H9 (cell line): ENCODE results near the gene SFRP5. TPM values are rescaled to one million over a fixed set of nuclear protein-coding genes. Genes with fewer than 3 reads are reported as not detected.

Experiments
- DNase-seq: peaks from one replicate; pipeline ENCODE4 v3.0.0-alpha.2; 2017
- H2AFZ ChIP-seq: one replicate; pipeline ENCODE4 v1.6.1; 2013; ENCODE audit warnings: mild to moderate bottlenecking, low read length, control low read depth, moderate library complexity
- H2AK5ac ChIP-seq: 2 replicates; pipeline ENCODE4 v1.6.1; 2013; ENCODE audit warnings: low read length, control low read depth, mixed read lengths; ENCODE audit not compliant: insufficient read length
- H2BK120ac ChIP-seq: one replicate; pipeline ENCODE4 v1.6.1; 2013; ENCODE audit warnings: low read depth, mild to moderate bottlenecking, low read length, control low read depth, inconsistent platforms; ENCODE audit not compliant: poor library complexity, severe bottlenecking
- H2BK12ac ChIP-seq: 2 replicates; pipeline ENCODE4 v1.6.1; 2013; ENCODE audit warnings: low read length, control low read depth, mixed read lengths, low read depth; ENCODE audit not compliant: insufficient read length
- H2BK15ac ChIP-seq: 2 replicates; pipeline ENCODE4 v1.6.1; 2013; ENCODE audit warnings: low read depth, low read length, control low read depth
- H2BK20ac ChIP-seq: one replicate; pipeline ENCODE4 v1.6.1; 2013; ENCODE audit warnings: low read depth, mild to moderate bottlenecking, low read length, control low read depth, inconsistent platforms; ENCODE audit not compliant: poor library complexity, severe bottlenecking
- H2BK5ac ChIP-seq: 2 replicates; pipeline ENCODE4 v1.6.1; 2013; ENCODE audit warnings: low read length, control low read depth, mixed read lengths; ENCODE audit not compliant: insufficient read length
- H3K14ac ChIP-seq: 2 replicates; pipeline ENCODE4 v1.6.1; 2013; ENCODE audit warnings: low read length, control low read depth; ENCODE audit not compliant: insufficient read depth
- H3K18ac ChIP-seq: 2 replicates; pipeline ENCODE4 v1.6.1; 2013; ENCODE audit warnings: low read depth, mild to moderate bottlenecking, mixed read lengths, low read length, control low read depth; ENCODE audit not compliant: insufficient read length
- H3K23ac ChIP-seq: 2 replicates; pipeline ENCODE4 v1.6.1; 2013; ENCODE audit warnings: low read length, control low read depth, mixed read lengths, low read depth; ENCODE audit not compliant: insufficient read length
- H3K23me2 ChIP-seq: 2 replicates; pipeline ENCODE4 v1.6.1; 2013; ENCODE audit warnings: low read depth, mild to moderate bottlenecking, mixed read lengths, low read length, control low read depth; ENCODE audit not compliant: insufficient read length, poor library complexity, severe bottlenecking
- H3K27ac ChIP-seq: 2 replicates; pipeline ENCODE4 v1.5.1; 2013; ENCODE audit warnings: low read length, control low read depth, mixed read lengths, low read depth; ENCODE audit not compliant: insufficient read length
- H3K27me3 ChIP-seq: 2 replicates; pipeline ENCODE4 v1.6.1; 2013; ENCODE audit warnings: low read length, control low read depth, inconsistent platforms; ENCODE audit not compliant: insufficient read depth
- H3K4ac ChIP-seq: 2 replicates; pipeline ENCODE4 v1.6.1; 2013; ENCODE audit warnings: low read depth, mild to moderate bottlenecking, control low read depth, inconsistent platforms, low read length, moderate library complexity
- H3K4me1 ChIP-seq: 2 replicates; pipeline ENCODE4 v1.6.1; 2013; ENCODE audit warnings: low read length, control low read depth, inconsistent platforms; ENCODE audit not compliant: insufficient read depth
- H3K4me2 ChIP-seq: 2 replicates; pipeline ENCODE4 v1.6.1; 2013; ENCODE audit warnings: low read length, control low read depth, mixed read lengths; ENCODE audit not compliant: insufficient read length, insufficient read depth
- H3K56ac ChIP-seq: 2 replicates; pipeline ENCODE4 v1.6.1; 2013; ENCODE audit warnings: low read depth, mild to moderate bottlenecking, mixed read lengths, low read length, control low read depth; ENCODE audit not compliant: insufficient read length
- H3K79me1 ChIP-seq: 2 replicates; pipeline ENCODE4 v1.6.1; 2013; ENCODE audit warnings: low read depth, mild to moderate bottlenecking, moderate library complexity, low read length, control low read depth, inconsistent platforms; ENCODE audit not compliant: insufficient read depth, poor library complexity, severe bottlenecking
- H3K79me2 ChIP-seq: 2 replicates; pipeline ENCODE4 v1.6.1; 2013; ENCODE audit warnings: low read length, control low read depth, inconsistent platforms; ENCODE audit not compliant: insufficient read depth
- H3K9ac ChIP-seq: 2 replicates; pipeline ENCODE4 v1.6.1; 2013; ENCODE audit warnings: low read length, control low read depth, mixed read lengths; ENCODE audit not compliant: insufficient read length; ENCODE audit errors: extremely low read depth
- H3K9me3 ChIP-seq: one replicate; pipeline ENCODE4 v1.6.1; 2013; ENCODE audit warnings: low read depth, low read length, inconsistent platforms; ENCODE audit not compliant: control insufficient read depth
- H3T11ph ChIP-seq: one replicate; pipeline ENCODE4 v1.6.1; 2013; ENCODE audit warnings: mild to moderate bottlenecking, low read length, control low read depth, inconsistent platforms
- H4K20me1 ChIP-seq: one replicate; pipeline ENCODE4 v1.6.1; 2013; ENCODE audit not compliant: control insufficient read depth, insufficient read length, insufficient read depth
- H4K5ac ChIP-seq: 2 replicates; pipeline ENCODE4 v1.6.1; 2013; ENCODE audit warnings: low read depth, mild to moderate bottlenecking, mixed read lengths, low read length, control low read depth; ENCODE audit not compliant: insufficient read length
- H4K8ac ChIP-seq: replicated peaks from 2 replicates; pipeline ENCODE4 v1.6.1; 2013; ENCODE audit warnings: low read length, control low read depth, mixed read lengths, low read depth; ENCODE audit not compliant: insufficient read length
- H4K91ac ChIP-seq: 2 replicates; pipeline ENCODE4 v1.6.1; 2013; ENCODE audit warnings: low read depth, mild to moderate bottlenecking, moderate library complexity, mixed read lengths, low read length, control low read depth; ENCODE audit not compliant: insufficient read length
- H3K27ac Mint-ChIP-seq, 3 experiments: 2 replicates in 2 of 3; 3 replicates in 1 of 3; pipeline ENCODE4 v1.8.0; 2020 to 2021; ENCODE audit warnings: mixed read lengths in 3 of 3, mild to moderate bottlenecking in 1 of 3, moderate library complexity in 1 of 3
- H3K27me3 Mint-ChIP-seq: 2 replicates; pipeline ENCODE4 v1.8.0; 2021; ENCODE audit warnings: low read depth, mild to moderate bottlenecking, moderate library complexity, mixed read lengths
- H3K36me3 Mint-ChIP-seq, 3 experiments: 2 replicates in 2 of 3; 3 replicates in 1 of 3; pipeline ENCODE4 v1.8.0; 2020 to 2021; ENCODE audit warnings: low read depth in 3 of 3, mixed read lengths in 3 of 3; ENCODE audit not compliant: insufficient read depth in 1 of 3
- H3K4me1 Mint-ChIP-seq, 2 experiments: 2 replicates each; pipeline ENCODE4 v1.8.0; 2020; ENCODE audit warnings: mixed read lengths in 2 of 2
- H3K4me3 Mint-ChIP-seq, 2 experiments: 2 replicates in 1 of 2; 3 replicates in 1 of 2; pipeline ENCODE4 v1.8.0; 2020 to 2021; ENCODE audit warnings: mild to moderate bottlenecking in 2 of 2, mixed read lengths in 2 of 2, moderate library complexity in 1 of 2
- H3K9me3 Mint-ChIP-seq, 2 experiments: 2 replicates in 1 of 2; 3 replicates in 1 of 2; pipeline ENCODE4 v1.8.0; 2020; ENCODE audit warnings: mild to moderate bottlenecking in 2 of 2, mixed read lengths in 2 of 2, moderate library complexity in 1 of 2
- CTCF ChIP-seq: fragments of 200-600 bp; sonication (generic); conservative IDR thresholded peaks from 3 replicates; pipeline ENCODE4 v1.8.0; 2021; ENCODE audit warnings: antibody characterized with exemption, mild to moderate bottlenecking
- WGBS: extraction: QIAGEN DNeasy Blood & Tissue Kit; methylation state at CpG from one replicate; pipeline ENCODE4 v1.1.7; 2013; ENCODE audit warnings: missing lambda C conversion rate, low lambda C conversion rate, mixed read lengths; ENCODE audit not compliant: insufficient read length; ENCODE audit errors: extremely low coverage; 5-methylcytosine and 5-hydroxymethylcytosine counted together
- total RNA-seq: library from RNA; stranded (reverse); gene quantifications from 2 replicates; pipeline ENCODE4 v1.2.1, GENCODE V29; 2021

SFRP5 gene
- total RNA-seq, 1 experiment from 2014 or later, result 1.7 TPM

DNA sequence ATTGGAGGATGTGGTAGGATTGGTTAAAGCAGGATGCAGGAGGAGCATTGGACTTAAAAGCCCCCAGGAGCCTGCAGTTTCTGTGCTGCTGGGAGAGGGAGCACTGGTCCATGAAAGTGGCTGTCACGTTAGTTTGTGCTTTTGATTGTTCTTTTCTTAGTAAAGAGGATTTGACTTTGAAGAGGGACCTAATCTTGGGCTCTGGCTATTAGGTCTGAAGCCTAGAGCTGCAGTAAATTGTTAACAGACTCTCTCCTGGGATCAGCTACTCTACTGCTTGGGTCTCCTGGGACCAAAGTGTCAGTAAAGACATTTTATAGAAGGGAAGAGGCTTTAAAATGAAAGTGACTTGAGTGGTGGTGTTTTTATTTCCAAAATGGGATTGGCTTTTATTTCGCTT, 31.2 kb downstream of the SFRP5 start:
- H3K4ac ChIP-seq, result no peak overlapping the region

More for the DNA sequence above, 31.2 kb downstream of the SFRP5 start:
- no peak for TF ChIP-seq CTCF
- peaks cover 8 to 9% of the 10 kb centered on the region in 2 experiments for H3K4me1 Mint-ChIP-seq
- DNase-seq, result no peak
- Histone ChIP-seq H3K4me2 (no peak overlapping the region), H3K27ac (no peak overlapping the region), H2BK20ac (no peak overlapping the region), H3K23me2 (peaks cover 7% of the 10 kb centered on the region), H3K4me1 (no peaks in the 10 kb centered on the region), H3K79me2 (peaks cover 5% of the 10 kb centered on the region; the same call in 1 of the 2 replicates), H3K23ac (no peak overlapping the region), H3K9ac (no peak overlapping the region), H3K27me3 (peaks cover 10% of the 10 kb centered on the region; the same call in 1 of the 2 replicates), H4K8ac (no peak overlapping the region), H3K9me3 (peaks cover 4% of the 10 kb centered on the region), H3K56ac (no peak overlapping the region), H4K91ac (no peak overlapping the region), H2AFZ (no peak overlapping the region), H2AK5ac (no peak overlapping the region), H2BK15ac (no peak overlapping the region), H3T11ph (no peak overlapping the region), H2BK5ac (no peak overlapping the region), H4K20me1 (no peaks in the 10 kb centered on the region), H3K14ac (no peak overlapping the region), H4K5ac (no peak overlapping the region), H2BK12ac (no peak overlapping the region), H3K18ac (no peak overlapping the region), H3K79me1 (peaks cover 7% of the 10 kb centered on the region), H2BK120ac (no peak overlapping the region)
- H3K4me3 Mint-ChIP-seq, result no peak overlapping the region
- H3K27me3 Mint-ChIP-seq, result peaks cover 12% of the 10 kb centered on the region
- WGBS, result no CpG with 5 or more reads among the region's 2 CpGs
- no peak overlapping the region for H3K27ac Mint-ChIP-seq
- H3K9me3 Mint-ChIP-seq, result peaks cover 13 to 14% of the 10 kb centered on the region in 2 experiments
- H3K36me3 Mint-ChIP-seq, result peaks cover 25 to 75% (median 67%) of the 10 kb centered on the region in 3 experiments
